ENCODE data around the gene SH2D4B. TPM values are rescaled to one million over a fixed set of nuclear protein-coding genes. Genes with fewer than 3 reads are reported as not detected.

Gene SH2D4B
- total RNA-seq, 1 donor from 2014 or later, result not detected

GRCh38 chr10:80646366-80646765 lies 108.7 kb downstream of the SH2D4B start:
- DNase-seq (ENCODE audit: low read depth), result no peak
- no peaks in the 10 kb centered on the region for H3K36me3 ChIP-seq (ENCODE audit: control insufficient read depth, insufficient read depth, low read length)
- TF ChIP-seq CTCF (IDR thresholded peaks at IDR 0.05; ENCODE audit: insufficient read depth, low read length, poor library complexity, severe bottlenecking), result no peak
- H3K4me3 ChIP-seq (ENCODE audit: low read depth, low read length), result no peak overlapping the region
- H3K27me3 ChIP-seq (ENCODE audit: control insufficient read depth, insufficient read depth, low read length), result no peaks in the 10 kb centered on the region

- H3K4me3 ChIP-seq (ENCODE audit: low read depth, low read length), result no peak overlapping the region
- no peak for TF ChIP-seq CTCF (IDR thresholded peaks at IDR 0.05; ENCODE audit: insufficient read depth, low read length, poor library complexity, severe bottlenecking)
- H3K36me3 ChIP-seq (ENCODE audit: control insufficient read depth, insufficient read depth, low read length), result no peaks in the 10 kb centered on the region
- no peaks in the 10 kb centered on the region for H3K27me3 ChIP-seq (ENCODE audit: control insufficient read depth, insufficient read depth, low read length)
- no peak for DNase-seq (ENCODE audit: low read depth)
Measured at GRCh38 chr10:80647173-80647833, 109.6 kb downstream of the SH2D4B start.

GRCh38 chr10:80648106-80648505 lies 110.4 kb downstream of the SH2D4B start:
- DNase-seq (ENCODE audit: low read depth), result no peak
- H3K27me3 ChIP-seq (ENCODE audit: control insufficient read depth, insufficient read depth, low read length), result no peaks in the 10 kb centered on the region
- no peak overlapping the region for H3K4me3 ChIP-seq (ENCODE audit: low read depth, low read length)
- TF ChIP-seq CTCF (IDR thresholded peaks at IDR 0.05; ENCODE audit: insufficient read depth, low read length, poor library complexity, severe bottlenecking), result no peak
- H3K36me3 ChIP-seq (ENCODE audit: control insufficient read depth, insufficient read depth, low read length), result no peaks in the 10 kb centered on the region

- TF ChIP-seq CTCF (IDR thresholded peaks at IDR 0.05; ENCODE audit: insufficient read depth, low read length, poor library complexity, severe bottlenecking), result no peak
- H3K4me3 ChIP-seq (ENCODE audit: low read depth, low read length), result no peak overlapping the region
- no peaks in the 10 kb centered on the region for H3K36me3 ChIP-seq (ENCODE audit: control insufficient read depth, insufficient read depth, low read length)
- DNase-seq (ENCODE audit: low read depth), result no peak
- H3K27me3 ChIP-seq (ENCODE audit: control insufficient read depth, insufficient read depth, low read length), result no peaks in the 10 kb centered on the region
Measured at GRCh38 chr10:80649183-80649582, 111.5 kb downstream of the SH2D4B start.

- Histone ChIP-seq H3K36me3 (ENCODE audit: control insufficient read depth, insufficient read depth, low read length) (no peaks in the 10 kb centered on the region), H3K4me3 (ENCODE audit: low read depth, low read length) (no peak overlapping the region), H3K27me3 (ENCODE audit: control insufficient read depth, insufficient read depth, low read length) (no peaks in the 10 kb centered on the region)
- no peak for DNase-seq (ENCODE audit: low read depth)
- TF ChIP-seq CTCF (IDR thresholded peaks at IDR 0.05; ENCODE audit: insufficient read depth, low read length, poor library complexity, severe bottlenecking), result no peak
Measured at GRCh38 chr10:80655898-80656297, 118.2 kb downstream of the SH2D4B start.

- H3K36me3 ChIP-seq (ENCODE audit: control insufficient read depth, insufficient read depth, low read length), result no peaks in the 10 kb centered on the region
- no peaks in the 10 kb centered on the region for H3K27me3 ChIP-seq (ENCODE audit: control insufficient read depth, insufficient read depth, low read length)
- no peak for TF ChIP-seq CTCF (IDR thresholded peaks at IDR 0.05; ENCODE audit: insufficient read depth, low read length, poor library complexity, severe bottlenecking)
- no peak overlapping the region for H3K4me3 ChIP-seq (ENCODE audit: low read depth, low read length)
- DNase-seq (ENCODE audit: low read depth), result no peak
Measured at GRCh38 chr10:80658068-80658467, 120.4 kb downstream of the SH2D4B start.

Measured in kidney epithelial cell (primary cell).